ENCODE results near the gene TUBB2B.

DNA sequence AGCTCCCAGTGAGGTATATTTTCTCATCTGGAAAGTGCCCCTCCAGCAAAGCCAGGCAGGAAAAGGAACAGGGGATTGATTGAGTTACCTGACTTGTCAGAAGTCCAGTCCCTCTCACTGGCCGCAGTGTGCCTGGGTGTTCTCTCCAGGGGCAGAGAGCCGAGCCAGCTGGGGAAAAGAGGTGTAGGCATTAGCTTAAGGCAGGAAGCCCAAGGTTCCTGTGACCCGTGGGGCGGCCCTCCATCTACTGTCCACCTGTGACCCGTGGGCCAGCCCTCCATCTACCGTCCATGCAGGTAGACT, 34.0 kb upstream of the TUBB2B start:
- TF ChIP-seq, protein P1, sequence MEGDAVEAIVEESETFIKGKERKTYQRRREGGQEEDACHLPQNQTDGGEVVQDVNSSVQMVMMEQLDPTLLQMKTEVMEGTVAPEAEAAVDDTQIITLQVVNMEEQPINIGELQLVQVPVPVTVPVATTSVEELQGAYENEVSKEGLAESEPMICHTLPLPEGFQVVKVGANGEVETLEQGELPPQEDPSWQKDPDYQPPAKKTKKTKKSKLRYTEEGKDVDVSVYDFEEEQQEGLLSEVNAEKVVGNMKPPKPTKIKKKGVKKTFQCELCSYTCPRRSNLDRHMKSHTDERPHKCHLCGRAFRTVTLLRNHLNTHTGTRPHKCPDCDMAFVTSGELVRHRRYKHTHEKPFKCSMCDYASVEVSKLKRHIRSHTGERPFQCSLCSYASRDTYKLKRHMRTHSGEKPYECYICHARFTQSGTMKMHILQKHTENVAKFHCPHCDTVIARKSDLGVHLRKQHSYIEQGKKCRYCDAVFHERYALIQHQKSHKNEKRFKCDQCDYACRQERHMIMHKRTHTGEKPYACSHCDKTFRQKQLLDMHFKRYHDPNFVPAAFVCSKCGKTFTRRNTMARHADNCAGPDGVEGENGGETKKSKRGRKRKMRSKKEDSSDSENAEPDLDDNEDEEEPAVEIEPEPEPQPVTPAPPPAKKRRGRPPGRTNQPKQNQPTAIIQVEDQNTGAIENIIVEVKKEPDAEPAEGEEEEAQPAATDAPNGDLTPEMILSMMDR (IDR thresholded peaks at IDR 0.05): no peak
- TF ChIP-seq EZH2 (IDR thresholded peaks at IDR 0.05; ENCODE audit: borderline replicate concordance, insufficient read depth, low read depth, low read length, poor library complexity, severe bottlenecking): no peak
